WTC11 (cell line): ENCODE data around the gene ATP11A. TPM values are rescaled to one million over a fixed set of nuclear protein-coding genes. Genes with fewer than 3 reads are reported as not detected.

Experiments
- ATAC-seq: fragments of 200-7000 bp; cut with Tn5 transposase; 2 replicates; pipeline ENCODE4 v1.10.0; 2021; ENCODE audit warnings: mild to moderate bottlenecking, moderate library complexity
- CTCF ChIA-PET: fragments of 300-600 bp; sonication (Branson Sonifier 250); formaldehyde crosslinking; loops from one replicate; lab custom pipeline; 2021; ENCODE audit warnings: antibody characterized with exemption; lab: Charles Lee
- POLR2A ChIA-PET: fragments of 350-600 bp; sonication (Branson Sonifier 250); formaldehyde crosslinking; loops from one replicate; lab custom pipeline; 2021; ENCODE audit warnings: antibody characterized with exemption; lab: Charles Lee
- DNase-seq: peaks from one replicate; pipeline ENCODE4 v3.0.0; 2021; ENCODE audit warnings: low spot score
- H3K27ac Mint-ChIP-seq: 2 replicates; pipeline ENCODE4 v1.8.0; 2021; ENCODE audit warnings: mixed read lengths
- H3K27me3 Mint-ChIP-seq: 2 replicates; pipeline ENCODE4 v1.8.0; 2021; ENCODE audit warnings: low read depth, mild to moderate bottlenecking, moderate library complexity, mixed read lengths
- H3K36me3 Mint-ChIP-seq: 2 replicates; pipeline ENCODE4 v1.8.0; 2021; ENCODE audit warnings: mixed read lengths
- H3K4me1 Mint-ChIP-seq: 2 replicates; pipeline ENCODE4 v1.8.0; 2022; ENCODE audit warnings: mixed read lengths
- H3K4me3 Mint-ChIP-seq: 2 replicates; pipeline ENCODE4 v1.8.0; 2021; ENCODE audit warnings: mild to moderate bottlenecking, moderate library complexity, mixed read lengths
- H3K9me3 Mint-ChIP-seq: 2 replicates; pipeline ENCODE4 v1.8.0; 2021; ENCODE audit warnings: mixed read lengths
- ATF1 ChIP-seq: sonication (generic); formaldehyde crosslinking; IDR thresholded peaks from 2 replicates; pipeline ENCODE4 v1.8.1; 2023; ENCODE audit warnings: mild to moderate bottlenecking, moderate library complexity, missing genetic modification reagents
- CREM ChIP-seq: sonication (generic); formaldehyde crosslinking; IDR thresholded peaks from 2 replicates; pipeline ENCODE4 v1.8.1; 2022; ENCODE audit warnings: mild to moderate bottlenecking, missing genetic modification reagents, moderate library complexity
- GTF2I ChIP-seq: fragments of 250-450 bp; sonication (Bioruptor Pico); conservative IDR thresholded peaks from 2 replicates; pipeline ENCODE4 v1.4.0; 2021; ENCODE audit warnings: mild to moderate bottlenecking
- MYBL2 ChIP-seq: sonication (generic); formaldehyde crosslinking; IDR thresholded peaks from 2 replicates; pipeline ENCODE4 v1.8.1; 2023; ENCODE audit warnings: mild to moderate bottlenecking, moderate library complexity, missing genetic modification reagents
- NFE2L1 ChIP-seq: sonication (generic); formaldehyde crosslinking; IDR thresholded peaks from 2 replicates; pipeline ENCODE4 v1.8.1; 2023; ENCODE audit warnings: missing genetic modification reagents
- NFYB ChIP-seq: sonication (generic); formaldehyde crosslinking; conservative IDR thresholded peaks from 2 replicates; pipeline ENCODE4 v1.8.0; 2022; ENCODE audit warnings: low read depth, missing genetic modification reagents
- OVOL2 ChIP-seq: fragments of 250-450 bp; sonication (Bioruptor Pico); IDR thresholded peaks from 2 replicates; pipeline ENCODE4 v1.9.0; 2021; ENCODE audit warnings: mild to moderate bottlenecking, borderline replicate concordance
- PRRX2 ChIP-seq: fragments of 250-450 bp; sonication (Bioruptor Pico); IDR thresholded peaks from 2 replicates; pipeline ENCODE4 v1.8.0; 2021; ENCODE audit warnings: mild to moderate bottlenecking
- SMAD3 ChIP-seq: sonication (generic); formaldehyde crosslinking; IDR thresholded peaks from 2 replicates; pipeline ENCODE4 v1.8.0; 2022; ENCODE audit warnings: missing genetic modification reagents, mild to moderate bottlenecking, borderline replicate concordance
- SMAD4 ChIP-seq: sonication (generic); formaldehyde crosslinking; IDR thresholded peaks from 2 replicates; pipeline ENCODE4 v1.8.0; 2022; ENCODE audit warnings: mild to moderate bottlenecking, missing genetic modification reagents
- ZBTB21 ChIP-seq: sonication (generic); formaldehyde crosslinking; IDR thresholded peaks from 2 replicates; pipeline ENCODE4 v1.8.1; 2023; ENCODE audit warnings: mild to moderate bottlenecking, missing genetic modification reagents, borderline replicate concordance
- total RNA-seq: library from RNA; stranded (reverse); gene quantifications from 3 replicates; pipeline ENCODE4 v1.2.3, GENCODE V29; 2021
- TF ChIP-seq, protein P1 (sequence below): sonication (generic); formaldehyde crosslinking; IDR thresholded peaks from 2 replicates; pipeline ENCODE4 v1.8.0; 2022; ENCODE audit warnings: mild to moderate bottlenecking, missing genetic modification reagents
- TF ChIP-seq, protein P2 (sequence below): sonication (generic); formaldehyde crosslinking; IDR thresholded peaks from 2 replicates; pipeline ENCODE4 v1.8.1; 2023; ENCODE audit warnings: mild to moderate bottlenecking, missing genetic modification reagents
- TF ChIP-seq, protein P3 (sequence below): fragments of 200-600 bp; IDR thresholded peaks from 2 replicates; pipeline ENCODE4 v1.8.0; 2022; ENCODE audit warnings: antibody characterized with exemption
- TF ChIP-seq, protein P4 (sequence below): sonication (generic); formaldehyde crosslinking; IDR thresholded peaks from 2 replicates; pipeline ENCODE4 v1.8.1; 2022; ENCODE audit warnings: mild to moderate bottlenecking, moderate library complexity, missing genetic modification reagents
- TF ChIP-seq, protein P5 (sequence below): fragments of 250-450 bp; sonication (Bioruptor Pico); IDR thresholded peaks from 2 replicates; pipeline ENCODE4 v1.9.0; 2021; ENCODE audit warnings: mild to moderate bottlenecking, borderline replicate concordance
- TF ChIP-seq, protein P6 (sequence below): sonication (generic); formaldehyde crosslinking; IDR thresholded peaks from 2 replicates; pipeline ENCODE4 v1.8.1; 2023; ENCODE audit warnings: mild to moderate bottlenecking, missing genetic modification reagents, borderline replicate concordance

ATP11A gene
- total RNA-seq, 1 experiment from 2014 or later, result 100 TPM

DNA sequence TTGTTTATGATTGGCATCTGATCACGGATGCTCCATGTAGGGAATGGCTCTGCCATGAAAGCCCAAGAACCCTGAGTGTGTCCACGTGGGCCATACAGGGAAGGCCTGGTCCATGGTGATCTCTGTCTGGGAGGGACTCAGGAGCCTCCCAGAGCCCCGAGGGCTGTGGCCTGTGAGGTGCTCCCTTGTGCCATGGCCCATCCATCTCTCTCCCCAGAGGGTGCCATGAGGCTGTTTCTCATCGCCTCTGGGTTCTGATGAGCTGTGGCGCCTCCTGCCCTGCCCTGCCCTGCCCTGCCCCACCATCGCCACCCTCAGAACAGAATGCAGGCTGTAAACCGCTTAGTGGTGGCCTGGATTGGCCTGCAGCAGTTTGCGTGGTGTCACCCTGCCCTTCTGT lies 83.1 kb downstream of the ATP11A start (continued):
- TF ChIP-seq SMAD3 (CRISPR knock-in tag) (no peak), SMAD4 (no peak), NFE2L1 (CRISPR knock-in tag) (no peak)

DNA sequence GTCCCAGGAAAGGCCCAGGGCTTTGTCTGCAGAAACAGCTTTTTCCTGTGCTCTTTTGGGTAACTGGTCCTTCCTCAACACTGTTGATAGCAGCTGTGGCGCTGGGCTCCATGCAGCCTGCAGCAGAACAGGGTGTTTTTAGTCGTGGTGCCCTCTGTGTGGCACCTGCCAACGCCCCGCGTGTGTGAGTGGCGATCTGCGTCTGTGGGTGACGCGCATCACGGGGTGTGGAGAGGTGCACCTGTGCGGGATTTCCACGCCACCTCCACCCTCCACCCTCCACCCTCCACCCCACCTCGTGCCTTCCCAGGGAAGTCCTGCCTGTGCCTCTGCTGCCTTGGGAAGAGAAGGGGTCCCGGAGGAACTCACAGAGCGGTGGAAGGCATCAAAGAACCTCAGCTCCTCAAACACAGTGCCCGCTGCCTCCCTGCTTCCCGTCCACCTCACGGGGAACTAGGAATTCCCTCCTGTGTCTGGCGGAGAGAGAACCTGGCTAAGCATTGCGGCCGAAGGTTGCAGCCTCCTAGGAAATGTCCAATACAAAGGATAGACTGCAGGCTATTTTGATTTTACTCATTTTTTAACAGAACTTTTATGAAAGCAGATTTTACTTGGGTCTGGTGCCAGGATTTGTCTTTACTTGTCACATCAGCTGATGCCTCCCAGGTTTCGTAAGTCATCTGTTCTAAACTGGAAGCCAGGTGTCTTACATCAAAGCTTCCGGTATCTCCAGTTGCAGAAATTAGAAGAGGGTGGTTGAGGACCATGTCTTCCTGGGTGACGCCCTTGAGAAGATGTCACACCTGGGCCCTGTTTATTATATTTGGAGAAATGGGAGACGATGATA lies 84.0 kb downstream of the ATP11A start:
- Mint-ChIP-seq H3K27ac (peak overlapping the region; percentile 29), H3K36me3 (peaks cover 9% of the 10 kb centered on the region), H3K9me3 (peaks cover 2% of the 10 kb centered on the region; the same call in 1 of the 2 replicates), H3K27me3 (no peaks in the 10 kb centered on the region), H3K4me1 (peaks cover 55% of the 10 kb centered on the region), H3K4me3 (no peak overlapping the region)
- ChIA-PET POLR2A (no interaction called here), CTCF (interaction anchor here (1.3 kb wide), 1 partner anchor 62 kb away, joined by 5 read pairs; no protein-coding TSS in a partner anchor)
- TF ChIP-seq PRRX2 (no peak), CREM (CRISPR knock-in tag) (no peak), SMAD4 (no peak), MYBL2 (CRISPR knock-in tag) (no peak), ZBTB21 (CRISPR knock-in tag) (no peak), OVOL2 (CRISPR knock-in tag) (no peak)
- TF ChIP-seq, protein P1, sequence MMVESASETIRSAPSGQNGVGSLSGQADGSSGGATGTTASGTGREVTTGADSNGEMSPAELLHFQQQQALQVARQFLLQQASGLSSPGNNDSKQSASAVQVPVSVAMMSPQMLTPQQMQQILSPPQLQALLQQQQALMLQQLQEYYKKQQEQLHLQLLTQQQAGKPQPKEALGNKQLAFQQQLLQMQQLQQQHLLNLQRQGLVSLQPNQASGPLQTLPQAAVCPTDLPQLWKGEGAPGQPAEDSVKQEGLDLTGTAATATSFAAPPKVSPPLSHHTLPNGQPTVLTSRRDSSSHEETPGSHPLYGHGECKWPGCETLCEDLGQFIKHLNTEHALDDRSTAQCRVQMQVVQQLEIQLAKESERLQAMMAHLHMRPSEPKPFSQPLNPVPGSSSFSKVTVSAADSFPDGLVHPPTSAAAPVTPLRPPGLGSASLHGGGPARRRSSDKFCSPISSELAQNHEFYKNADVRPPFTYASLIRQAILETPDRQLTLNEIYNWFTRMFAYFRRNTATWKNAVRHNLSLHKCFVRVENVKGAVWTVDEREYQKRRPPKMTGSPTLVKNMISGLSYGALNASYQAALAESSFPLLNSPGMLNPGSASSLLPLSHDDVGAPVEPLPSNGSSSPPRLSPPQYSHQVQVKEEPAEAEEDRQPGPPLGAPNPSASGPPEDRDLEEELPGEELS (CRISPR knock-in tag), result no peak
- TF ChIP-seq, protein P2, sequence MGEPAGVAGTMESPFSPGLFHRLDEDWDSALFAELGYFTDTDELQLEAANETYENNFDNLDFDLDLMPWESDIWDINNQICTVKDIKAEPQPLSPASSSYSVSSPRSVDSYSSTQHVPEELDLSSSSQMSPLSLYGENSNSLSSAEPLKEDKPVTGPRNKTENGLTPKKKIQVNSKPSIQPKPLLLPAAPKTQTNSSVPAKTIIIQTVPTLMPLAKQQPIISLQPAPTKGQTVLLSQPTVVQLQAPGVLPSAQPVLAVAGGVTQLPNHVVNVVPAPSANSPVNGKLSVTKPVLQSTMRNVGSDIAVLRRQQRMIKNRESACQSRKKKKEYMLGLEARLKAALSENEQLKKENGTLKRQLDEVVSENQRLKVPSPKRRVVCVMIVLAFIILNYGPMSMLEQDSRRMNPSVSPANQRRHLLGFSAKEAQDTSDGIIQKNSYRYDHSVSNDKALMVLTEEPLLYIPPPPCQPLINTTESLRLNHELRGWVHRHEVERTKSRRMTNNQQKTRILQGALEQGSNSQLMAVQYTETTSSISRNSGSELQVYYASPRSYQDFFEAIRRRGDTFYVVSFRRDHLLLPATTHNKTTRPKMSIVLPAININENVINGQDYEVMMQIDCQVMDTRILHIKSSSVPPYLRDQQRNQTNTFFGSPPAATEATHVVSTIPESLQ (CRISPR knock-in tag), result no peak
- ATAC-seq (no peak), DNase-seq (no peak)

DNA sequence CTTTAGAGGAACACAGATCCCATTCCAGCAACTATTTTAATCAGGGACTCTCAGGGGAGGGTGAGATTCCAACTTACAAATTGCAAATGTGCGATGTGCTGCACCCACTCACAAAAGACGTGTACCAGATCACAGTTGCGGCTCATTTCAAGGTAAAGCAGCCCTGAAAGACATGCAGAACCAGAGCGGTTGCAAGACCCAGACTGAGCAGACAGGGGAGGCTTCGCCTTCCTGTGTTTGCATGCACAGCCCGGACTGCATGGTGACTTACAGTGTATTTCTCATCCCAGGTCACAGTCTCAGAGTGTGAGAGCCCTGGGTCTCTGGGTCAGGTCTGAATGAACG lies 84.6 kb downstream of the ATP11A start:
- TF ChIP-seq GTF2I (CRISPR knock-in tag), result no peak
- TF ChIP-seq ATF1 (CRISPR knock-in tag), result no peak
- TF ChIP-seq MYBL2 (CRISPR knock-in tag), result no peak
- TF ChIP-seq, protein P3, sequence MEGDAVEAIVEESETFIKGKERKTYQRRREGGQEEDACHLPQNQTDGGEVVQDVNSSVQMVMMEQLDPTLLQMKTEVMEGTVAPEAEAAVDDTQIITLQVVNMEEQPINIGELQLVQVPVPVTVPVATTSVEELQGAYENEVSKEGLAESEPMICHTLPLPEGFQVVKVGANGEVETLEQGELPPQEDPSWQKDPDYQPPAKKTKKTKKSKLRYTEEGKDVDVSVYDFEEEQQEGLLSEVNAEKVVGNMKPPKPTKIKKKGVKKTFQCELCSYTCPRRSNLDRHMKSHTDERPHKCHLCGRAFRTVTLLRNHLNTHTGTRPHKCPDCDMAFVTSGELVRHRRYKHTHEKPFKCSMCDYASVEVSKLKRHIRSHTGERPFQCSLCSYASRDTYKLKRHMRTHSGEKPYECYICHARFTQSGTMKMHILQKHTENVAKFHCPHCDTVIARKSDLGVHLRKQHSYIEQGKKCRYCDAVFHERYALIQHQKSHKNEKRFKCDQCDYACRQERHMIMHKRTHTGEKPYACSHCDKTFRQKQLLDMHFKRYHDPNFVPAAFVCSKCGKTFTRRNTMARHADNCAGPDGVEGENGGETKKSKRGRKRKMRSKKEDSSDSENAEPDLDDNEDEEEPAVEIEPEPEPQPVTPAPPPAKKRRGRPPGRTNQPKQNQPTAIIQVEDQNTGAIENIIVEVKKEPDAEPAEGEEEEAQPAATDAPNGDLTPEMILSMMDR, result no peak
- TF ChIP-seq NFYB (CRISPR knock-in tag), result no peak
- TF ChIP-seq, protein P4, sequence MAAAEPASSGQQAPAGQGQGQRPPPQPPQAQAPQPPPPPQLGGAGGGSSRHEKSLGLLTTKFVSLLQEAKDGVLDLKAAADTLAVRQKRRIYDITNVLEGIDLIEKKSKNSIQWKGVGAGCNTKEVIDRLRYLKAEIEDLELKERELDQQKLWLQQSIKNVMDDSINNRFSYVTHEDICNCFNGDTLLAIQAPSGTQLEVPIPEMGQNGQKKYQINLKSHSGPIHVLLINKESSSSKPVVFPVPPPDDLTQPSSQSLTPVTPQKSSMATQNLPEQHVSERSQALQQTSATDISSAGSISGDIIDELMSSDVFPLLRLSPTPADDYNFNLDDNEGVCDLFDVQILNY (CRISPR knock-in tag), result no peak
- TF ChIP-seq, protein P5, sequence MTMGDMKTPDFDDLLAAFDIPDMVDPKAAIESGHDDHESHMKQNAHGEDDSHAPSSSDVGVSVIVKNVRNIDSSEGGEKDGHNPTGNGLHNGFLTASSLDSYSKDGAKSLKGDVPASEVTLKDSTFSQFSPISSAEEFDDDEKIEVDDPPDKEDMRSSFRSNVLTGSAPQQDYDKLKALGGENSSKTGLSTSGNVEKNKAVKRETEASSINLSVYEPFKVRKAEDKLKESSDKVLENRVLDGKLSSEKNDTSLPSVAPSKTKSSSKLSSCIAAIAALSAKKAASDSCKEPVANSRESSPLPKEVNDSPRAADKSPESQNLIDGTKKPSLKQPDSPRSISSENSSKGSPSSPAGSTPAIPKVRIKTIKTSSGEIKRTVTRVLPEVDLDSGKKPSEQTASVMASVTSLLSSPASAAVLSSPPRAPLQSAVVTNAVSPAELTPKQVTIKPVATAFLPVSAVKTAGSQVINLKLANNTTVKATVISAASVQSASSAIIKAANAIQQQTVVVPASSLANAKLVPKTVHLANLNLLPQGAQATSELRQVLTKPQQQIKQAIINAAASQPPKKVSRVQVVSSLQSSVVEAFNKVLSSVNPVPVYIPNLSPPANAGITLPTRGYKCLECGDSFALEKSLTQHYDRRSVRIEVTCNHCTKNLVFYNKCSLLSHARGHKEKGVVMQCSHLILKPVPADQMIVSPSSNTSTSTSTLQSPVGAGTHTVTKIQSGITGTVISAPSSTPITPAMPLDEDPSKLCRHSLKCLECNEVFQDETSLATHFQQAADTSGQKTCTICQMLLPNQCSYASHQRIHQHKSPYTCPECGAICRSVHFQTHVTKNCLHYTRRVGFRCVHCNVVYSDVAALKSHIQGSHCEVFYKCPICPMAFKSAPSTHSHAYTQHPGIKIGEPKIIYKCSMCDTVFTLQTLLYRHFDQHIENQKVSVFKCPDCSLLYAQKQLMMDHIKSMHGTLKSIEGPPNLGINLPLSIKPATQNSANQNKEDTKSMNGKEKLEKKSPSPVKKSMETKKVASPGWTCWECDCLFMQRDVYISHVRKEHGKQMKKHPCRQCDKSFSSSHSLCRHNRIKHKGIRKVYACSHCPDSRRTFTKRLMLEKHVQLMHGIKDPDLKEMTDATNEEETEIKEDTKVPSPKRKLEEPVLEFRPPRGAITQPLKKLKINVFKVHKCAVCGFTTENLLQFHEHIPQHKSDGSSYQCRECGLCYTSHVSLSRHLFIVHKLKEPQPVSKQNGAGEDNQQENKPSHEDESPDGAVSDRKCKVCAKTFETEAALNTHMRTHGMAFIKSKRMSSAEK (CRISPR knock-in tag), result no peak
- TF ChIP-seq, protein P6, sequence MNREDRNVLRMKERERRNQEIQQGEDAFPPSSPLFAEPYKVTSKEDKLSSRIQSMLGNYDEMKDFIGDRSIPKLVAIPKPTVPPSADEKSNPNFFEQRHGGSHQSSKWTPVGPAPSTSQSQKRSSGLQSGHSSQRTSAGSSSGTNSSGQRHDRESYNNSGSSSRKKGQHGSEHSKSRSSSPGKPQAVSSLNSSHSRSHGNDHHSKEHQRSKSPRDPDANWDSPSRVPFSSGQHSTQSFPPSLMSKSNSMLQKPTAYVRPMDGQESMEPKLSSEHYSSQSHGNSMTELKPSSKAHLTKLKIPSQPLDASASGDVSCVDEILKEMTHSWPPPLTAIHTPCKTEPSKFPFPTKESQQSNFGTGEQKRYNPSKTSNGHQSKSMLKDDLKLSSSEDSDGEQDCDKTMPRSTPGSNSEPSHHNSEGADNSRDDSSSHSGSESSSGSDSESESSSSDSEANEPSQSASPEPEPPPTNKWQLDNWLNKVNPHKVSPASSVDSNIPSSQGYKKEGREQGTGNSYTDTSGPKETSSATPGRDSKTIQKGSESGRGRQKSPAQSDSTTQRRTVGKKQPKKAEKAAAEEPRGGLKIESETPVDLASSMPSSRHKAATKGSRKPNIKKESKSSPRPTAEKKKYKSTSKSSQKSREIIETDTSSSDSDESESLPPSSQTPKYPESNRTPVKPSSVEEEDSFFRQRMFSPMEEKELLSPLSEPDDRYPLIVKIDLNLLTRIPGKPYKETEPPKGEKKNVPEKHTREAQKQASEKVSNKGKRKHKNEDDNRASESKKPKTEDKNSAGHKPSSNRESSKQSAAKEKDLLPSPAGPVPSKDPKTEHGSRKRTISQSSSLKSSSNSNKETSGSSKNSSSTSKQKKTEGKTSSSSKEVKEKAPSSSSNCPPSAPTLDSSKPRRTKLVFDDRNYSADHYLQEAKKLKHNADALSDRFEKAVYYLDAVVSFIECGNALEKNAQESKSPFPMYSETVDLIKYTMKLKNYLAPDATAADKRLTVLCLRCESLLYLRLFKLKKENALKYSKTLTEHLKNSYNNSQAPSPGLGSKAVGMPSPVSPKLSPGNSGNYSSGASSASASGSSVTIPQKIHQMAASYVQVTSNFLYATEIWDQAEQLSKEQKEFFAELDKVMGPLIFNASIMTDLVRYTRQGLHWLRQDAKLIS, result no peak
- TF ChIP-seq, all 79 proteins: peak for 0
- Mint-ChIP-seq H3K4me1 (peaks cover 49% of the 10 kb centered on the region), H3K36me3 (peaks cover 9% of the 10 kb centered on the region), H3K27me3 (no peaks in the 10 kb centered on the region), H3K27ac (peak overlapping the region; percentile 84), H3K4me3 (no peak overlapping the region), H3K9me3 (peaks cover 2% of the 10 kb centered on the region; the same call in 1 of the 2 replicates)
- CTCF ChIA-PET, result interaction anchor here (1.3 kb wide), 1 partner anchor 62 kb away, joined by 5 read pairs; no protein-coding TSS in a partner anchor
- POLR2A ChIA-PET, result interaction anchor here (0.5 kb wide), 1 partner anchor 10 kb away, joined by 3 read pairs; no protein-coding TSS in a partner anchor
- no peak for ATAC-seq
- DNase-seq, result no peak
